Muscle of leg (tissue), 11 donors: ENCODE results near the gene TPCN1. TPM values are rescaled to one million over a fixed set of nuclear protein-coding genes. Genes with fewer than 3 reads are reported as not detected.

Experiments used
- DNase-seq: peaks from one replicate; pipeline ENCODE4 v3.0.0; 2013
- H3K27ac ChIP-seq: one replicate; pipeline ENCODE4 v1.5.1; 2013; ENCODE audit warnings: mild to moderate bottlenecking, low read length, control low read depth
- H3K27me3 ChIP-seq: one replicate; pipeline ENCODE4 v1.6.1; 2013; ENCODE audit warnings: low read length; ENCODE audit not compliant: control insufficient read depth, insufficient read depth
- H3K36me3 ChIP-seq: one replicate; pipeline ENCODE4 v1.6.1; 2013; ENCODE audit warnings: low read length; ENCODE audit not compliant: control insufficient read depth, insufficient read depth
- H3K4me1 ChIP-seq: one replicate; pipeline ENCODE4 v1.6.1; 2013; ENCODE audit warnings: low read length; ENCODE audit not compliant: control insufficient read depth, insufficient read depth
- H3K4me3 ChIP-seq: one replicate; pipeline ENCODE4 v1.5.1; 2013; ENCODE audit warnings: low read length, control low read depth
- H3K9me3 ChIP-seq: replicated peaks from 2 replicates; pipeline ENCODE4 v1.6.1; 2013; ENCODE audit warnings: low read depth, low read length; ENCODE audit not compliant: control insufficient read depth
- WGBS: methylation state at CpG from one replicate; pipeline ENCODE4 v1.1.5; 2013; ENCODE audit warnings: missing lambda C conversion rate; ENCODE audit not compliant: insufficient coverage; 5-methylcytosine and 5-hydroxymethylcytosine counted together
- polyA plus RNA-seq, 8 donors: library from polyadenylated mRNA; unstranded; fragments of 120-200 nt; gene quantifications; one replicate each; pipeline versions ENCODE4 v1.2.1 to v1.2.3, GENCODE V29; 2013; ENCODE audit warnings: inconsistent platforms in 1 of 8, low replicate concordance in 1 of 8; ENCODE audit not compliant: insufficient read length in 8 of 8, insufficient read depth in 1 of 8
- total RNA-seq: library from RNA; stranded (reverse); fragments of 120-200 nt; gene quantifications from one replicate; pipeline ENCODE4 v1.2.4, GENCODE V29; 2013

TPCN1 gene
- total and polyA plus RNA-seq, 9 donors = 17.1 to 46.1 (median 31.4) TPM

DNA sequence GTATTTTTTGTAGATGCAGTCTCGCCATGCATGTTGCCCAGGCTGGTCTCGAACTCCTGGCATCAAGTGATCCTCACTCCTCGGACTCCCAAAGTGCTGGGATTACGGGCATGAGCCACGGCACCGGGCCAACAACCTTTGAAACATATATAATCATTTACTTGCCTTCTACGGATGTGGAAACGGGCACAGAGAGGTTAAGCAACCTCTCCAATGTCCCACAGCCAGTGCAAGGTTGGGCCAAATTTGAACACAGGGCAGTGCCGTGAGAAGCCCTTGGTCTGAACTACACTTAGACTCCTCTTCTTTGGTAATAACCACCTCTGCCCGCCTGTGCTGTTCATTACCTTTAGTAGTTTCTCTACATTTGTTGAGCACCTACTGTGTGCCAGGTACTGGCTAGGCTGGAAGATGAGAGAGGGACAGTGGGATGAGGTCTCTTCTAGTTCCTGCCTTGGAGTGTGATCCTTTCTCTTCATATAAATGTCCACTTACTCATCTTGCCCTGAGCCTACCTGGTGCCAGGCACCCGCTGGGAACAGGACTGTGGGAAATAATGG is 38.2 kb upstream of the TPCN1 start:
- no peak overlapping the region for H3K27ac ChIP-seq
- DNase-seq = no peak
- H3K27me3 ChIP-seq = no peaks in the 10 kb centered on the region
- no peaks in the 10 kb centered on the region for H3K9me3 ChIP-seq
- H3K36me3 ChIP-seq = peaks cover 39% of the 10 kb centered on the region
- no peak overlapping the region for H3K4me3 ChIP-seq
- H3K4me1 ChIP-seq = peaks cover 19% of the 10 kb centered on the region
- 94% methylated on average over 8 of the region's 11 CpGs for WGBS

- Histone ChIP-seq H3K4me3 (peak overlapping the region; percentile 98), H3K27ac (peak overlapping the region; percentile 97), H3K4me1 (peaks cover 19% of the 10 kb centered on the region), H3K27me3 (no peaks in the 10 kb centered on the region), H3K36me3 (peaks cover 32% of the 10 kb centered on the region), H3K9me3 (no peaks in the 10 kb centered on the region)
- WGBS = 15% methylated on average over 18 of the region's 26 CpGs
- DNase-seq = no peak
Measured at GRCh38 chr12:113184098-113184899, 37.0 kb upstream of the TPCN1 start.

DNA sequence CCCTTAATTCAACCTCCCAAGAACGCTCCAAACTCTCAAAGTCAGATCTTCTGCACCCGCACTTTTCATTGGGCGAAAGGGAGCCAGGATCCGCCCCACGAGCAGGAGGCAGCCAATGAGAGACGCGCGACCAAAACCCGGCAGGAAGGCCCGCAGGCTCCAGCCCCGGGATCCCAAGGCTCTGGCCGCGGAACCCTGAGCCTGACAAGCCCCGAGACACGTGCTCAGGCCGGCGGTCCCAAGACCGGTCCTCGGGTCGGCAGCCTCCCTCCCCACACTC is 36.4 kb upstream of the TPCN1 start:
- WGBS = under 1% methylated on average over 20 of the region's 20 CpGs
- H3K4me1 ChIP-seq = peaks cover 19% of the 10 kb centered on the region

DNA sequence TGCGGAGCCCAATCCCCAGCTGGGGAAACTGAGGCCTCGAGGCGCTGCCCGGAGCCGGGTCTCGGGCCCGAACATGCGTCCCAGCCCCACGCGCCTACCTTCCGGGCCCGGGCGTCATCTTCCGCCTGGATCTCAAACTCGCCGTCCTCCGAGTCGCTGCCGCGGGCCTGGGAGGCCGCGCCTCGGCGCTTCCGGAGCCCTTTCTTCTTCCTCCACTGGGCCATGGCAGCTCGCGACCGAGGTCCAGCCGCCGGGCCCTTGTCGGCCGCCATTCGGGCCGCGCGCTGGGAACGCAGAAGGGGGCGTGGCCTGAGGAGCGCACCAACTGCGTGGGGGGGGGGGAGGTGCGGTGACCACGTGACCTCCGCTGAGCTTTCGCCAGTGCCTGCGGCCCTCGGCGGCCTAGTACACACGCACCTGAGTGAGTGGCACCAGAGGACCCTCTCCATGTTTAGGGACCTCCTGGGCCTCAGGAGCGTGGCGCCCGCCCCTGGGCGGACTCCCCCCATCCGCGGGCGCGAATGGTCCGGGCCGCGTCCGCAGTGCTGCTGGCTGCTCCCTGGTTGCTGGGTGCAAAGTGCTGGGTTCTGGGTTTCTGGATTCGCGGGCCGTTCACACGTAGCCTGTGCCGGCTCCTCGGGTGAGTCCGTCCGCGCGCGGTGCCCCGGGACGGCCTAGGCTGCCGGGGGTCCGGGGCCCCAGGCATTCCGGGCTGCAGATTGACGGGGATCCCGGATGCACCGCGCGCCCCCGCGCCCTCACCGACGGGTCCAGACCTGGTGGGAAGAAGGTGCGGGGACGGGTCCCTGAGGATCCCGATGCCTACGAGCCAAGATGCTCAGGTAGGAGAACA is 35.9 kb upstream of the TPCN1 start, which contains the start of the genes DDX54 and RITA1:
Gene DDX54 (minus strand): TSS at position 299 of the 853 bp plus-strand sequence. CDS start 27 bp downstream, at position 272.
Gene RITA1 (plus strand): TSS at position 542 of the 853 bp plus-strand sequence. CDS start 1,026 bp downstream, outside the sequence.
- Histone ChIP-seq H3K4me1 (peaks cover 19% of the 10 kb centered on the region), H3K27me3 (no peaks in the 10 kb centered on the region), H3K36me3 (peaks cover 25% of the 10 kb centered on the region), H3K4me3 (peak within 1 kb of the TSS; percentile 98), H3K9me3 (no peaks in the 10 kb centered on the region), H3K27ac (peak within 1 kb of the TSS; percentile 97)
- under 1% methylated on average over 77 of the region's 89 CpGs for WGBS
- peak; percentile 88 for DNase-seq

More for the DNA sequence above, 36.4 kb upstream of the TPCN1 start:
- peak; percentile 96 for DNase-seq
- Histone ChIP-seq H3K27me3 (no peaks in the 10 kb centered on the region), H3K36me3 (peaks cover 30% of the 10 kb centered on the region), H3K4me3 (peak overlapping the region; percentile 98), H3K27ac (peak overlapping the region; percentile 97), H3K9me3 (no peaks in the 10 kb centered on the region)

- DNase-seq = peak; percentile 37
- H3K27me3 ChIP-seq = no peaks in the 10 kb centered on the region
- 0% methylated on average over 2 of the region's 11 CpGs for WGBS
- H3K36me3 ChIP-seq = peaks cover 26% of the 10 kb centered on the region
- no peak overlapping the region for H3K27ac ChIP-seq
- peaks cover 19% of the 10 kb centered on the region for H3K4me1 ChIP-seq
- H3K9me3 ChIP-seq = no peaks in the 10 kb centered on the region
- H3K4me3 ChIP-seq = peak overlapping the region; percentile 98
Measured at GRCh38 chr12:113186033-113186365, 35.3 kb upstream of the TPCN1 start.

DNA sequence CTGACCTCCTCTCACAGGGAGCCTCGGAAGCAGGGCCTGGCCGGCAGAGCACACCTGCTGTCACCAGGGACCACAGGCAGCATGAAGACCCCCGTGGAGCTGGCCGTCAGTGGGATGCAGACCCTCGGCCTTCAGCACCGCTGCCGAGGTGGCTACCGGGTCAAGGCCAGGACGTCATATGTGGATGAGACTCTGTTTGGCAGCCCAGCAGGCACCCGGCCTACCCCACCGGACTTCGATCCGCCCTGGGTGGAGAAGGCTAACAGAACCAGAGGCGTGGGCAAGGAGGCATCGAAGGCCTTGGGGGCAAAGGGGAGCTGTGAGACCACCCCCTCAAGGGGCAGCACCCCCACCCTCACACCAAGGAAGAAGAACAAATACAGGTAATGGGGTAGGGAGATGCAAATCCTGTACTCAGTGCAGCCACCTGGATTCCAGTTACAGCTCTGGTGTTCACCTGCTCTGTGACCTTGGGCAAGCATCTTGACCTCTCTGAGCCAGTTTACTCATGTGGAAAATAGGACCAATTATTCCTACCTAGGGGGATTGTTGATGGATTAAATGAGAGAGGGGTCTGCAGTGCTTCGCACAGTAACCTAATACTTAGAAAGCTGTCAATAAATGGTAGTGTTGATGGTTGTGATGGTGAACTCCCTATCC is 34.5 kb upstream of the TPCN1 start:
- no peak for DNase-seq
- Histone ChIP-seq H3K36me3 (peaks cover 32% of the 10 kb centered on the region), H3K27ac (no peak overlapping the region), H3K27me3 (no peaks in the 10 kb centered on the region), H3K9me3 (no peaks in the 10 kb centered on the region), H3K4me3 (no peak overlapping the region), H3K4me1 (peaks cover 19% of the 10 kb centered on the region)
- WGBS = 76% methylated on average over 10 of the region's 16 CpGs

DNA sequence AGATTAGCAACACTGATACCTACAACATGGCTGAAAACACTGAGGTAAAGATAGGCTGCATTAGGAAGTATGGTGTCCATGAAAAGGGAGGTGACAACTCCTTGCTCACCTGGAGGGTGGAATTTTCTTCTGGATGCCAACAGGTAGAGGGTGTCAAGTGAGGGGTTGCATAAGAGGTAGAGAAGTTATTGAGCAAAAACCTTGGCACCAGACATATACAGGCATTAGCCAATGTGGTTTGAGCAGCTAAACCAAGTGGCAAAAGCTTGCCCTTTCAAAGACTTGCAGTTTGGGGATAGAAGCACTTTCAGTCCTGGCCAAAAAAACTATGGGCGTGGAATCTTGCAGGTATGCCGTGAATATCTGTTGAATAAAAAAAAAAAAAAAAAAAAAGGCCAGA is 31.9 kb upstream of the TPCN1 start:
- DNase-seq = no peak
- 92% methylated on average over 2 of the region's 2 CpGs for WGBS
- H3K9me3 ChIP-seq = no peaks in the 10 kb centered on the region
- H3K4me3 ChIP-seq = no peak overlapping the region
- peaks cover 15% of the 10 kb centered on the region for H3K4me1 ChIP-seq
- H3K27me3 ChIP-seq = no peaks in the 10 kb centered on the region
- peaks cover 36% of the 10 kb centered on the region for H3K36me3 ChIP-seq
- H3K27ac ChIP-seq = no peak overlapping the region

DNA sequence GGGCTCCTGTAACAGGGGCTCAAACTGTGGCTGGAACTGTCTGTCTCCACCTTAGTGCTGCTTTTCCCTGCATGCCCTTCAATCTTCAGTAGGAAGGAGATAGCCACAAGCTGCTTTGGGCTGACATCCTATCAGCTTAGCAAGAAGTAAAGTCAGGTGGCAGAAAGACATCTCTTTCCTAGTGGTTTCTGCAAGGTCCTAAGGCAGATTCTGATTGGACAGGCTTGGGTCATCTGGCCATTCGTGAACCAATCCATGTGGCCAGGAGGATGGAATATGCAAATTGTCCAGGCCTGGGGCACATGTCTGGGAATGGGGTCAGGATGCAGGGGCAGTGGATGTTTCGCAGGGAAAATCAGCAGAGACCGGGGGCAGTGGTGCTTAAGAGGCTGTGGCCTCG is 30.5 kb upstream of the TPCN1 start:
- Histone ChIP-seq H3K9me3 (no peaks in the 10 kb centered on the region), H3K36me3 (peaks cover 36% of the 10 kb centered on the region), H3K4me1 (peaks cover 22% of the 10 kb centered on the region), H3K27ac (no peak overlapping the region), H3K27me3 (no peaks in the 10 kb centered on the region), H3K4me3 (no peak overlapping the region)
- no peak for DNase-seq
- 51% methylated on average over 2 of the region's 4 CpGs for WGBS

- 89% methylated on average over 19 of the region's 19 CpGs for WGBS
- no peak for DNase-seq
- Histone ChIP-seq H3K27me3 (no peaks in the 10 kb centered on the region), H3K4me1 (peaks cover 18% of the 10 kb centered on the region), H3K27ac (no peak overlapping the region), H3K4me3 (no peak overlapping the region), H3K9me3 (no peaks in the 10 kb centered on the region), H3K36me3 (peaks cover 36% of the 10 kb centered on the region)
Measured at GRCh38 chr12:113191227-113191626, 30.0 kb upstream of the TPCN1 start.
